Hepatic stellate cell (primary cell): Measurements from ENCODE around the gene PTPN5.
"Not testable (repeated sequence)": the region's sequence is repeated elsewhere in the genome, so short reads cannot be mapped to it uniquely, and the experiment has no call there.

Source experiments
- DNase-seq: peaks from one replicate; pipeline ENCODE4 v3.0.0; 2011; ENCODE audit warnings: low spot score

The PTPN5 gene

DNA sequence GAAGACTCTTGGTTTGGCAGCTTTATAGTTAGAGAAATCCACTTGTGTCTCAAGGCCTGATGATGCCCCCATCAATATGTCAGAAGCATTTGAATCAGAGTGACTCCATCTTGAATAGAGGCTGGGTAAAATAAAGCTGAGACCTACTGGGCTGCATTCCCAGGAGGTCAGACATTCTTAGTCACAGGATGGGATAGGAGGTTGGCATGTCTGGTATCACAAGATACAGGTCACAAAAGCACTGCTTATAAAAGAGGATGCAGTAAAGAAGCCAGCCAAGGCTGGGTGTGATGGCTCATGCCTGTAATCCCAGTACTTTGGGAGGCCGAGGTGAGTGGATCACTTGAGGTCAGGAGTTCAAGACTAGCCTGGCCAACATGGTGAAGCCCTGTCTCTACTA, 109.6 kb downstream of the PTPN5 start:
- not testable (repeated sequence) for DNase-seq
